Stimulated activated CD8-positive, alpha-beta memory T cell treated with anti-CD3 and anti-CD28 coated beads, Interleukin-15, amount 100 ng/mL, for 24 hours (primary cell): ENCODE data around the gene CCDC86.
A peak's percentile ranks its signal among the peaks of the same experiment; 100 is the strongest.
"Not testable (repeated sequence)": the region's sequence is repeated elsewhere in the genome, so short reads cannot be mapped to it uniquely, and the experiment has no call there.

Source experiments
- DNase-seq: peaks from one replicate; pipeline ENCODE4 v3.0.0-alpha.2; 2020; ENCODE audit warnings: low read depth

CCDC86 gene, protein sequence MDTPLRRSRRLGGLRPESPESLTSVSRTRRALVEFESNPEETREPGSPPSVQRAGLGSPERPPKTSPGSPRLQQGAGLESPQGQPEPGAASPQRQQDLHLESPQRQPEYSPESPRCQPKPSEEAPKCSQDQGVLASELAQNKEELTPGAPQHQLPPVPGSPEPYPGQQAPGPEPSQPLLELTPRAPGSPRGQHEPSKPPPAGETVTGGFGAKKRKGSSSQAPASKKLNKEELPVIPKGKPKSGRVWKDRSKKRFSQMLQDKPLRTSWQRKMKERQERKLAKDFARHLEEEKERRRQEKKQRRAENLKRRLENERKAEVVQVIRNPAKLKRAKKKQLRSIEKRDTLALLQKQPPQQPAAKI

DNA sequence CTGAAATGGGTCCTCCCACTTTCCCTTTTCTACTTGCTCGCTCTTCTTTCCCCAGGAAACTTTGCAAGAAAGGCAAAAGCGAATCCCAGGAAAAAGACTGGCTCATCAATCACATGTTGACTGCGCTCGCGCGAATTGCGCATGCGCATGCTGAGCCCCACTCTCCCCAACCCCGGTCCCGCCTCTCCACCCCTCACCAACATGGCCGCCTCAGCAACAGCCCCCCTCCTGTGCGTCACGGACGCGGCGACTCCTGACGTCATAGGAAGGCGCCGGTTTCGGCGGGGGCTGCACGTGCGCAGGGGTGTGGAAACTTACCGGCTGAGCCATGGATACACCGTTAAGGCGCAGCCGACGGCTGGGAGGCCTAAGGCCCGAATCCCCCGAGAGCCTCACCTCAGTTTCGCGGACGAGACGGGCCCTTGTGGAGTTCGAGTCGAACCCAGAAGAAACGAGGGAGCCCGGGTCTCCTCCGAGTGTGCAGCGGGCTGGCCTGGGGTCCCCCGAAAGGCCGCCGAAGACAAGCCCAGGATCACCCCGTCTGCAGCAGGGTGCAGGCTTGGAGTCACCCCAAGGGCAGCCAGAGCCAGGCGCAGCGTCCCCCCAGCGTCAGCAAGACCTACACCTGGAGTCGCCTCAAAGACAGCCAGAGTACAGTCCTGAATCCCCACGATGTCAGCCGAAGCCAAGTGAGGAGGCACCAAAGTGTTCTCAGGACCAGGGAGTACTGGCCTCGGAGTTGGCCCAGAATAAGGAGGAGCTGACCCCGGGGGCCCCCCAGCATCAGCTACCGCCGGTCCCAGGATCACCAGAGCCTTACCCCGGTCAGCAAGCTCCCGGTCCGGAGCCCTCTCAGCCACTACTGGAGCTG, at the start of gene CCDC86:
Gene CCDC86, plus strand, starts transcription at position 317 of the 871 bp plus-strand sequence. Its CDS starts 12 bp downstream, at position 329.
- DNase-seq = peak; percentile 99

DNA sequence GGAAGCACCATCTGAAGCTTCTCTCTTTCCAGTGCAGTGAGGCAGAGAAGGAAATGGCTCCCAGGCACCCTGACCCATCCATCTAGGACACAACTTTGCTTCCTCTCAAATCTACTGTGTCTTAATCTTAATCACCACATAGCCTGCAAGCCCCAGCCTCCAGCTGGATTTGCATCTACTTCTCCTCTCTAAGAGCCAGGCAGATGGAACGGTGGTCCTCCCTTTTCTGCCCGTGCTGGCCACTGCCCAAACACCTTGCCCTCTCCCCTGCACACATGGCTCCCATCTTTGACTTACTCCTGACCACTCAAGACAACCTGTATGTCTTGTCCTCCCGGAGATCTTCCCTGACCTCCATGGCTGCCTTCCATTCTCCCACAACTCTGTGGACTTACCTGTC, 49.4 kb upstream of the CCDC86 start:
- DNase-seq = no peak

DNA sequence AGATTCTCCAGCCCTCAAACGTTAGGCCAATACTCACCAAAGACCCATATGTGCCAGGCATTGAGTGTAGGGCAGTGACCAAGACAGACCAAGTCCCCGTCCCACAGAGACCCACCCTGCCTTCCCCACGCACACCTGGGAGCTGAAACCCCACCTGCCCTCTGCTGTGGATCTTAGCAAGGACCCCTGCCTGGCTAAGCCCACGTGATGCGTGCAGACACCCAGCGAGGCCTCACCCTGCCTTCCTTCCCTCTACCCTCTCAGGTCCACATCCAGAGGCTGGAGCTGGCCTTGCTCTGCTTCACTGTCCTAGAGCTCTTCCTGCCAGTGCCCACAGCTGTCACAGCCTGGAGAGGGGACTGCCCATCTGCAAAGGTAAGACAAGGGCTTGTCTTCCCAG, 46.6 kb upstream of the CCDC86 start:
- no peak for DNase-seq

DNA sequence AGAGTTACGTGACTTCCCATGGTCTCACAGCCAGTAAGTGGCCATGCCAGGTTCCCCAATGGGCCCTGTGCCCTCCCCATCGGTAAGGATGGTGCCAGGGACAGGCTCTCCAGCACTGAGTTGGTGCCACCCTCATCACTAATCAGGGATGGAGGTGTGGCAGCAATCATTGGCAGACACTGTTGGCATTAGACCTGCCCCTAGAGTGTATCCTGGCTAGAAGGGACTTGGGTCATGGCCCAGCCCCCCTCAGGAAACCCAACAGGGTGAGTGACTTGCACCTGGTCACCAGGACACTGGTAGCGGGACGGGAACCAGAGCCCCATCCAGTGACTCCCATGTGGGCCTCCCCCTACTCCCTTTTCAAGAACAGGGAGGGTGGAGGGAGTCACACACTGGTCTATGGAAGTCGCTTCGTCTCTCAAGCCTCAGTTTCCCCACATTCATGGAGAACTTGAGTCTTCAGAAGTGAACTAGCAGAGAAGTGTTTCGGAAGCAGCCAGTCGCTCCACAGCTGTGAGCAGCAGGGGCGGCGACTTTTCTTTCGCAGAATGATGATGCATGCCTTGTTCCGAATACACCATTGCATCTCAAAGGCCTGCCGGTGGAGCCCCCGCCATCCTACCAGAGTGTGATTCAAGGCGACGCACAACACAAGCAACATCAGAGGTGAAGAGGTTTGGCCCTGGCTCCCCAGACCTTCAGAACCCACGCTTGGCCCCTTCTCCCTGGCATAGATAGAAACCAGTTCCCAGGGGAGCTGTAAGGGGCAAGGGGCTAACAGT, 43.9 kb upstream of the CCDC86 start:
- DNase-seq = no peak

DNA sequence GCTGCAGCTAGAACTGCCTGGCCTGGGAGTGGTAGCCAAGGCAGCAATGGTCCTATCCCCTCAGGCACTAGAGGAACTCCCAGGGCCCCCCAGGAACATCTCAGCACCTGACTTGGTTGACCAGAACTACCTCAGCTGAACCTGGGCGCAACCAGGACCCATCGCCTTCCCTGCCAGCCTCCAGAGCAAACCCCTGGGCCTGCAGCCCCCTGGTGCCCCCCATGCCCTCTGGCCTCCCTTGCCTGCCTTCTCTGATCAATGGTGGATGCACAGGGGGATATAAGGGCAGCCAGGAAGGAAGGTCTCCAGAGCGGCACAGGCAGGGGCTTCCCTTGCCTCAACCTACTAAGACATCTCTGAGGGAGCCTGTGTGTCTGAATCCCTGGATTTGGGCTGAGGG, 43.3 kb upstream of the CCDC86 start:
- DNase-seq = no peak

DNA sequence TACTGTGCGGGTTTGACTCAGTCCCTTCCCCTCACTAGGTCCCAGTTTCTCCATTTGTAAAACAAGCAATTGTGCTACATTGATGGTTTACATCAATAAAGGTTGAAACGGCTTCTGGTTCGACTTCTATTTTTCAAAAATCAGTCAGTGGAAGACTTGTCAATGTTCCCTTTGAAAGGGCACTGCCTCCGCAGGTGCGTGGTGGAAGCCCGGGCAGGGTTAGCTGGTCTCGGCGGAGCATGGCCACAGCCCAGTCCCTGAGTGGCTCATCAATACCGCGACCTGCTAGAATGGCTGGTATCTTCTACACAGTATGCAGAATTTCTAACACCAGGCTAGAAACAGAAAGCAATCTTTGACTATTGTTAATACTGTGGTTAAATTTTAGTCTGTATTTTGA, 40.7 kb upstream of the CCDC86 start:
- DNase-seq = no peak

DNA sequence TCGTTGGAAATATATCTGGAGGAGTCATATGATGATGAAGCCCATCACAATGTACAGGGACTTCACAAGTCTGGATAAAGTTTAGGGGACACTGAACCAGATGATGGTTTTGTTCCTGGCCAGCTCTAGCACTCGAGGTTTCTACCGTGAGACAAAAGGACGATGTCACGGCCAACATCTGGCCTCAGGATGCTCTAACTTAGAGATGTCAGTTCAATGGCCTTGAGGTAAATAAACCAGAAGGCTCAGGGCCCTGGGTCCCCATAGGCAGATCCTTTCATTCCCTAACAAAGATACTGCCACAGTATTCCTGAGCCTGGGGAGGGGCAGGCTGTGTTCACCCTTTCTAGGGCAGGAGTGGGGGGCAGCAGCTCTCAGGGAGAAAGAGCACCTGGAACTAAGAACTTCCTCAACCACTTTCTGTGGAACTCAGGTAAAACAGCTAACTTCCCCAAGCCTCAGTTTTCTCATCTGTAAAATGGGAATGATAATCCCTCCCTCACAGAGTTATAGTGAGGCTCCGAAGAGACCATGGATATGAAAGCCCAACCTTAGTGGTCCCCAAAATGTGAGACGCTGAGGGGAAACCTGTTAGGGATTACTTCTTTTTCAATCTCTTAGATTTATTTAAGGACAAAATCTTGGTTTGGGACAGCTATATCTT, 38.5 kb upstream of the CCDC86 start:
- DNase-seq = no peak

DNA sequence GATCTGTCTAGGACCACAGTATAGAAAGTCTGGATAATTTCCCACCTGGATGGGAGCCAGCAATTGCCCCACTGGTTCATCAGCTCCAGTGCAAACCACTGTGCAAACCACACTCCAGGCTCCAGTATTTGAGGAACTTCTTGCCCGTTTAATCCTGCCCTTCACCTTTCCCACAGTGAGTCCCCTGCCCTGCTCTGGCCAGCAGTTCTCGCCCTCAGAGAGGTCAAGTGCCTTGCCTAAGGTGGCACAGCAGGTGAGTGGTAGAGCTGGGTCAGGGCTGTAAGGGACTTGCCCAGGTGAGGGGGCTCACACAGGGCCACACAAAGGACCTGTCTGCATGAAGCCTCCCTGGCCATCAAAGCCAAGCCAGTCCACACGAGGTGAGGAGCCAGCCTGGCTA, 32.7 kb upstream of the CCDC86 start:
- no peak for DNase-seq

DNA sequence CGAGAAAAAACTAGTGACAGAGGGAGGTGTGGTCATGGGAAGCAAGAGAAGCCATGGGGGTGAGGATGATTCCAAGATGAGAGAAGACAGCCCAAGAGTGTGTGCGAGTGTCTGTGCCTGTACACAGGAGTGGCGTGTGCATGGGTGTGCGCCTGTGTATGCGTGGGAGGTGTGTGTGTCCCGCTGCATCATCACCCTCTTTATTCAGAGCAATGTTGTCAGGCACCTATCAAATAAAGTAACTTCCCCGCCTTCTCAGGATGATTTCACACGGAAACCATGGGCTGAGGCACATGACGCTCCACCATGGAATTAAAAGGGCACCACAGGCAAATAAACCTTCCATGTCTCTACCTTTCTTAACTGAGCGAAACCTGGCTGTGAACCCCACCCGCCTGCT, 32.2 kb upstream of the CCDC86 start:
- DNase-seq = no peak

DNA sequence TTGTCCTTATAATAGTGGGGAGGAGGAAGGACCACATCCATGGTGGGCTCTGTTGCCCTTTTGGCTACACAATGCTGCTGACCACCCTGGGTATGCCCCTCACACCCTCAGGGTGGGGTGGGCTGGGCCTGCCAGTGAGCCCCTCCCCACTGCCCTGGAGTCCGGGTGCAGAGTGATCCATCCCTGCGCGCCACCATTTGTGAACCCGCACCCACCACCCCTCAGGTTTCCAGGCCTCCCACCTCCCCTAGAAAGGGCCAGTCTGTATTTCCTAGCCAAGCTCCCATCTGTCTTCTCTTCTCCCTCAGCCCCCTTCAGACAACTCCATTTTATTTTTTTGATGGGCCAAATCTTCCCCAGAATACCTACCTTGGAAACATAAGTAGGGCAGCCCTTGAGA, 31.8 kb upstream of the CCDC86 start:
- no peak for DNase-seq

DNA sequence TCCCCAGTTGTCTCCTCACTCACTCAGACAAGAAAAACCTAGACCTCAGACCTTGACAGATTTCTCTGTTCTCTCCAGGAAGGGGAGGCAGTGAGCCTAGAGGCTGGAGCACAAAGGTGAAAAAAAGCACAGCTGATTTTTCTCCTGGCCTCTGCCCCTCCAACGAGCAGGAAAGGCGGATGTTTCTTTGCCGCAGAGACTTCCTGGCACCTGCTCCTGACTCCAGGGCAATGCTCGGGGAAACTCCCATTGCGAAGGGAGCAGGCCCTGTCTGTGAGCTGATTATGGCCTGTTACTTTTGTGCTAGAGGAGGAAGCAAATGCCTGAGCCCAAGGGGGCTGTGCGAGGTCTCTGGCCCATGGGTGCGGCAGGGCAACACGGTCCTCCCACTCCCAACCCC, 31.3 kb upstream of the CCDC86 start:
- no peak for DNase-seq

DNA sequence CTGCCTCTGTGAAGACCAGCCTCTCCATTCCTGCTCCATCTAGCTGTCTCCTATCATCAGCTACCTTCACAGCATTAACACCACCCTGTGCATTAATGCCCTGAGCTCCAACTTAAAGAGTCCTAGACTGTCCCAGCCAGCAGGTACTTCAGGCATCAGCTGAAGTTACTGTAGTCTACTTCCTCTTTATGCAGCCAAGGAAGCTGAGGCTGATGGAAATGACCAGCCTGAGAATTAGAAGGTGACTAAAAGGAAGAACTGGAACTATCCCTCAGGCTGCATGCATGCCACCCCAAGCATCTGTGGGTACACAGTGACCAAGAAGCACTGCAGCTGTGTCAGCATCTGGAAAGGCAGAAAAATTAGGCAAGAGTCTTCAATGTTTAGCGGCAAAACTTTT, 28.6 kb upstream of the CCDC86 start:
- DNase-seq = no peak

DNA sequence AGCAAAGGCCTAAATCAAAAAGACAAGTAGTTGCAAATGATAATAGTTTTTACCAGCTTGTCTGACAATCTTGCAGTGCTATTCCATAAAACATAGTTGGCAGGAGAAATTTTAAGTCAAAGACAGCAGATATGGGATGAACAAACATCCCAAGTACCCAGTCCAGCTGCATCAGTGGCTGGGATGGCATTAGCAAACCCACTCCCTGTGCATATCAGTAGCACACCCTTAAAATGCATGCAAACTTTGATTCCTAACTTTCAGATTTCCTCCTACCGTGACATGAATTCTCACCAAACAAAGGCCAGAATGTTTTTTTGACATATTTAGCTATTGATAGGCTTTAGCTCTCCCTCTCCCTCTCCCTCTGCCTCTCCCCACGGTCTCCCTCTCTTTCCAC, 27.8 kb upstream of the CCDC86 start:
- DNase-seq = no peak

DNA sequence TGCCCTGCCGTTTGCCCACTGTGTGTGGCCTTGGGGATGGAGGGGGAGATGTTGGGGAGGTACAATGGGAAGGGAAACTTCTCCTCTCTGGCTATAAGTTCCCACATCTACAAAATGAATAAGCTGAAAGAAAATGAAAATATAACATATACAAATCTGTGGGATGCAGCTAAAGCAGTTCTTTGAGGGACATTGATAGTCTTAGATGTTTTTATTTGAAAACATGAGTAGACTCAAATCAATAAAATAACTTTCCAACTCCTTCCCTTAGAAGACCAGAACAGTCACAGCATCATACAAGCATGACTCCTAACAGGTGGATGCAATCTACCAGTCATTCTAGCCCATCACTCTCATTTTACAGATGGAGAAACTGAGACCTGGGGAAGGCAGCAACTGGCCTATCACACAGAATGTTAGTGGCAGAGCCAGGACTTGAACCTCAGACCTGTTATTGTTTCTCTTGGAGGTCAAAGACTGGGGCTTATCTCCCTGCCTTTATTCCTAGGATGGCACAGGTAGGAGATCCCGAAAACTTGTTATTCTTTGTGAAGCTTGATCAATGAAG, 25.2 kb upstream of the CCDC86 start:
- no peak for DNase-seq

DNA sequence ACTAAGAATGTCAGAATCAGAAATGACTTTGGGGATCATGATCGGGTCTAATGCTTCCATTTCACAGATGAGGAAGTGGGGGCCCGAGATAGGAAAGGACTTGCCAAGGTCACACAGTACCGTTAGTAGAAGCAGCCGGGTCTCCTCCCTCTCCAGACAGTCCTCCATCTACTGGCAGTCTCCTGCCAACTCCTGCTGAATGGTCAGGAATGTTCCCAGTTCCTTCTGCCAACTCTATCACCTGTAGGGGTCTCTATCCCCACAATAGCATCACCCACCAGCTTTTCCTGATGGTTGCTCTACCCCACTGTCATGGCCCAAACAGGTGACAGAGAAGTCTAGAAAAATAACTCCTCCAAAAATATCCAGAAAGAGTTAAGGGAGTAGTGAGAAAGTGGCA, 23.9 kb upstream of the CCDC86 start:
- no peak for DNase-seq

DNA sequence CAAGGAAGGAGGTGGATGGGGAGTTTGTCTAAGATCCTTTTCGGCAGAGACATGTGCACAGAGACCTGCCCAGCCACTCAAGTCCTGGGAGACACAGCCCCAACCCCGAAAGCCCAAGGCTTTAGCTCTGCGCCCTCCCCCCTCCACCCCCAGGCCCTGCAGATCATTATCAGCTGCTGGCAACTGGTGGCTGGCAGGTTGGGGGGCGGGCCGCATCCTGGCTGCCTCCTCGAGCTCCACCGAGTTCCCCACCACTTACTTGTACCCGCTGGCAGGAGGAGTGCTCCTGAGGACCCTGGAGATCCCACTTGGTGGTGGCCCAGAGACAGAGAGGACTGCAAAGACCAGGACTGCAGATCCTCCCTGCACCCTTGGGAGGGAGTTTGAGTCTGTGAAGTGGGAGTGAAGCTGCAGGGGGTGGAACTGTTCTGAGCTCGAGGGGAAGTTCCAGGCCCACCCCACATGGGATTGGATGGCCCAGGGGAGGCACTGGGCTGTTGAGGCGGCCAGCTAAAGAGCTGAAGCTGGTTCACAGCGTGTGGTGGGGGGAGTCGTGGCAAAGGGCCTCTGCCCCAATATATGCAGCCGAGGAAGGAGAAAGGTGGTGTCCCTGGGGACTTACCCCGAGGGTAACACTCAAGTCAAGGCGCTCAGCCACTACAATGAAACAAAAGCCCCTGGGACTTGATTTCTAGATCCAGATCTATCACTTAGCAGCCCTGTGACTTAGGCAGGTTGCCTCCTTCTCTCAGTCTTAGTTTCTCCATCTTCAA, 19.9 kb upstream of the CCDC86 start:
- DNase-seq = no peak

DNA sequence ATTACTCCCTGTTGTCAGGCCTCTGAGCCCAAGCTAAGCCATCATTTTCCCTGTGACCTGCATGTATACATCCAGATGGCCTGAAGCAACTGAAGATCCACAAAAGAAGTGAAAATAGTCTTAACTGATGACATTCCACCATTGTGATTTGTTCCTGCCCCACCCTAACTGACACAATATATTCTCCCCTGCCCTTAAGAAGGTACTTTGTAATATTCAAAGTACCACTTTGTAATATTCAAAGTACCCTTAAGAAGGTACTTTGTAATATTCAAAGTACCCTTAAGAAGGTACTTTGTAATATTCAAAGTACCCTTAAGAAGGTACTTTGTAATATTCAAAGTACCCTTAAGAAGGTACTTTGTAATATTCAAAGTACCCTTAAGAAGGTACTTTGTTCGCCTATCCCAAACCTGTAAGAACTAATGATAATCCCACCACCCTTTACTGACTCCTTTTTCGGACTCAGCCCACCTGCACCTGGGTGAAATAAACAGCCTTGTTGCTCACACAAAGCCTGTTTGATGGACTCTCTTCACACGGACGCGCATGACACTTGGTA, 18.1 kb upstream of the CCDC86 start:
- DNase-seq = not testable (repeated sequence)

DNA sequence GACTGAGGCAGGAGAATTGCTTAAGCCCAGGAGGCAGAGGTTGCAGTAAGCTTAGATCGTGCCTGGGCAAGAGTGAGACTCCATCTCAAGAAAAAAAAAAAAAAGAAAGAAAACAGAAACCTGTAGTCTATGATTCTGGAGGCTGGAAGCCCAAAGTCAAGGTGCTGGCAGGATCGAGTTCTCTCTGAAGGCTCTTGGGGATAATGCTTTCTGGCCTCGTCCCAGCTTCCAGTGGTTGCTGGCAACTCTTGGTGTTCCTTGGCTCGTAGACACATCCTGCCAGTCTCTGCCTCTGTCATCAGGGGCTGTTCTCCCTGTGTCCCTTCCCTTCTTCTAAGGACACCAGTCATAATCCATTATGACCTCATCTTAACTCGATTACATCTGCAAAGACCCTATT, 16.8 kb upstream of the CCDC86 start:
- no peak for DNase-seq

DNA sequence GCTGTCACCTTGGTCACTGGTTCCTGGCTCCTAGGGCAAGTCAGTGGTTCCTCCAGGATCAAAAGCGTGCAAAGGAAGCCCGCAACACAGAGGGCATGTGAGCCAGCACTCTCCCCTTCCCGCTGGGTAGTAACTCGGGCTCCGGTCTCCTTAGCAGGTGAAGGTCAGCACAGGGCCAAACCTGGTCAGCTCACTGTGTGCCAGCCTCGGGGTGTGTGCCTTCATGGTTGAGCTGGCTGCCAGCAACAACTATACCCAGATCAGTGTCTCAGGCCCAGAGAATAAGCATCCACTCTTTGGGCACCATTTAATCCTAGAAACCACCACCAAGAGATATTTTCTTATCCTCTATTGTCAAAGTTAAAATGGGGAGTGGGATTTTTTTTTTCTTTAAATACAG, 16.1 kb upstream of the CCDC86 start:
- no peak for DNase-seq

DNA sequence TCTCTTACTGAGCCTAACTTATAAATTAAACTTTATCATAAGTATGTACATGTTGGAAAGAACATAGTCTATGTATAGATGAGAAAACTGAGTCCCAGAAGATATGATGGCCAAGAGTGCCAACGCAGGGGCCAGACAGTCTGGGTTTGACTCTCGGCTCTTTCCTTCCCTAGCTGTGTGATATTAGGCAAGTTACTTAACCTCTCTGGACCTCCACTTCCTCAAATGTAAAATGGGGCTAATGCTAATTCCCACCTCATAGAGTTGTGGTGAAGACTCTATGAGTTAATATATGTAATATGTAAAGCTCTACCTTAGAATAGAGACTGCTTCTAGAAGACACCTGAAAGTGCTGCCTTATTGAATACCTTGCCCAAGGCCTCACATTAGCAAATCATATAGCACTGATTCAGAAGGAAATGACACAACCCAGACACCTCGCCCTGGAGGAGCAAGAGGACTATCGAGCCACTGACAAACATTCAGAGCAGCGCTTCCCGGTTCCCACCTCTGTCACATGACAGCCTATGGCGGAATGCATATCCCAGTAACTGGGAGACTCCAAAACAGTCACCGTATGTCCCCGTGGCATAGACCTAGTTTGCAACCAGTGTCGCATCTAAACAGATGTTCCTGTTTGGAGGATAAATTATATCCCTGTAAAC, 11.3 kb upstream of the CCDC86 start:
- DNase-seq = no peak
